GM23248 (cell line): ENCODE data around the gene HDAC4. TPM values are rescaled to one million over a fixed set of nuclear protein-coding genes. Genes with fewer than 3 reads are reported as not detected.

ENCODE experiments used
- DNase-seq: peaks from one replicate; pipeline ENCODE4 v3.0.0-alpha.2; 2015
- H2AFZ ChIP-seq: fragments of 200-600 bp; sonication (generic); 2 replicates; pipeline ENCODE4 v1.6.1; 2016; ENCODE audit warnings: antibody characterized with exemption
- H3F3A ChIP-seq: fragments of 200-600 bp; sonication (generic); 2 replicates; pipeline ENCODE4 v1.6.1; 2016; ENCODE audit warnings: mild to moderate bottlenecking, antibody characterized with exemption, mixed run types; ENCODE audit not compliant: insufficient read depth
- H3K27ac ChIP-seq: fragments of 200-600 bp; sonication (generic); 2 replicates; pipeline ENCODE4 v1.5.1; 2016; ENCODE audit warnings: mild to moderate bottlenecking
- H3K27me3 ChIP-seq: fragments of 200-600 bp; sonication (generic); replicated peaks from 2 replicates; pipeline ENCODE4 v1.6.1; 2016; ENCODE audit warnings: mild to moderate bottlenecking; ENCODE audit not compliant: insufficient read depth
- H3K36me3 ChIP-seq: fragments of 200-600 bp; sonication (generic); 2 replicates; pipeline ENCODE4 v1.6.1; 2016; ENCODE audit warnings: low read depth, mild to moderate bottlenecking
- H3K4me1 ChIP-seq: fragments of 200-600 bp; sonication (generic); 2 replicates; pipeline ENCODE4 v1.6.1; 2016; ENCODE audit warnings: mild to moderate bottlenecking; ENCODE audit not compliant: insufficient read depth
- H3K4me2 ChIP-seq: fragments of 200-600 bp; sonication (generic); one replicate; pipeline ENCODE4 v1.6.1; 2016; ENCODE audit warnings: mild to moderate bottlenecking; ENCODE audit not compliant: unreplicated experiment
- H3K4me3 ChIP-seq: fragments of 200-600 bp; sonication (generic); 2 replicates; pipeline ENCODE4 v1.5.1; 2016; ENCODE audit warnings: mild to moderate bottlenecking
- H3K79me2 ChIP-seq: fragments of 200-600 bp; sonication (generic); 2 replicates; pipeline ENCODE4 v1.6.1; 2016; ENCODE audit warnings: mild to moderate bottlenecking; ENCODE audit not compliant: insufficient read depth
- H3K9ac ChIP-seq: fragments of 200-600 bp; sonication (generic); 2 replicates; pipeline ENCODE4 v1.6.1; 2016; ENCODE audit warnings: mild to moderate bottlenecking
- H3K9me2 ChIP-seq: fragments of 200-600 bp; sonication (generic); 2 replicates; pipeline ENCODE4 v1.6.1; 2016; ENCODE audit warnings: mixed run types, mild to moderate bottlenecking, moderate library complexity; ENCODE audit not compliant: insufficient read depth
- H3K9me3 ChIP-seq: fragments of 200-600 bp; sonication (generic); one replicate; pipeline ENCODE4 v1.6.1; 2017; ENCODE audit warnings: low read depth
- H4K20me1 ChIP-seq: fragments of 200-600 bp; sonication (generic); 2 replicates; pipeline ENCODE4 v1.6.0; 2016; ENCODE audit not compliant: insufficient read depth
- EZH2 ChIP-seq: fragments of 200-600 bp; sonication (generic); IDR thresholded peaks from 2 replicates; pipeline ENCODE4 v1.6.1; 2018; ENCODE audit warnings: antibody characterized with exemption, mild to moderate bottlenecking; ENCODE audit not compliant: insufficient read depth, poor library complexity, severe bottlenecking
- EZH2phosphoT487 ChIP-seq: fragments of 200-600 bp; sonication (generic); IDR thresholded peaks from 2 replicates; pipeline ENCODE4 v1.6.1; 2018; ENCODE audit warnings: antibody characterized with exemption, moderate library complexity, mild to moderate bottlenecking, low read depth; ENCODE audit not compliant: insufficient read depth
- WGBS, 2 experiments: methylation state at CpG; one replicate each; pipeline ENCODE4 v1.1.6; 2015 to 2017; ENCODE audit warnings: low lambda C conversion rate in 2 of 2, low coverage in 1 of 2; ENCODE audit errors: missing lambda C conversion rate in 2 of 2; 5-methylcytosine and 5-hydroxymethylcytosine counted together
- in situ Hi-C: fragments of 300-500 bp; cut with MboI; formaldehyde crosslinking; loops from 2 replicates; pipeline ENCODE4 v1.15.0; 2020
- polyA plus RNA-seq: library from polyadenylated mRNA; unstranded; fragments of >200 nt; fragmentation: Nextera tagmentation; extraction: Ambion mirVana; gene quantifications from 2 replicates; pipeline ENCODE4 v1.2.1, GENCODE V29; 2016
- total RNA-seq: library from RNA; depleted of rRNA; stranded (reverse); fragments of >200 nt; shearing (Covaris generic); gene quantifications from 2 replicates; pipeline ENCODE4 v1.2.3, GENCODE V29; 2014

HDAC4 gene
- total and polyA plus RNA-seq, 2 experiments from 2014 or later, result 2.1 to 6.3 TPM

GRCh38 chr2:239431536-239431935, 30.7 kb upstream of the HDAC4 start:
- Histone ChIP-seq H3K36me3 (no peaks in the 10 kb centered on the region), H3K9me3 (no peaks in the 10 kb centered on the region), H2AFZ (no peak overlapping the region), H3K4me2 (no peak overlapping the region), H3K79me2 (no peaks in the 10 kb centered on the region), H3K4me1 (no peaks in the 10 kb centered on the region), H3K9me2 (no peaks in the 10 kb centered on the region), H3K9ac (no peak overlapping the region), H4K20me1 (no peaks in the 10 kb centered on the region), H3K27ac (no peak overlapping the region), H3K4me3 (no peak overlapping the region), H3F3A (peaks cover 5% of the 10 kb centered on the region; the same call in 1 of the 2 replicates), H3K27me3 (no peaks in the 10 kb centered on the region)
- WGBS, 2 experiments, result 75 to 76% methylated on average over 5 of the region's 5 CpGs
- TF ChIP-seq EZH2phosphoT487 (no peak), EZH2 (no peak)
- DNase-seq, result peak; percentile 9
- in situ Hi-C loops, result no loop called here

DNA sequence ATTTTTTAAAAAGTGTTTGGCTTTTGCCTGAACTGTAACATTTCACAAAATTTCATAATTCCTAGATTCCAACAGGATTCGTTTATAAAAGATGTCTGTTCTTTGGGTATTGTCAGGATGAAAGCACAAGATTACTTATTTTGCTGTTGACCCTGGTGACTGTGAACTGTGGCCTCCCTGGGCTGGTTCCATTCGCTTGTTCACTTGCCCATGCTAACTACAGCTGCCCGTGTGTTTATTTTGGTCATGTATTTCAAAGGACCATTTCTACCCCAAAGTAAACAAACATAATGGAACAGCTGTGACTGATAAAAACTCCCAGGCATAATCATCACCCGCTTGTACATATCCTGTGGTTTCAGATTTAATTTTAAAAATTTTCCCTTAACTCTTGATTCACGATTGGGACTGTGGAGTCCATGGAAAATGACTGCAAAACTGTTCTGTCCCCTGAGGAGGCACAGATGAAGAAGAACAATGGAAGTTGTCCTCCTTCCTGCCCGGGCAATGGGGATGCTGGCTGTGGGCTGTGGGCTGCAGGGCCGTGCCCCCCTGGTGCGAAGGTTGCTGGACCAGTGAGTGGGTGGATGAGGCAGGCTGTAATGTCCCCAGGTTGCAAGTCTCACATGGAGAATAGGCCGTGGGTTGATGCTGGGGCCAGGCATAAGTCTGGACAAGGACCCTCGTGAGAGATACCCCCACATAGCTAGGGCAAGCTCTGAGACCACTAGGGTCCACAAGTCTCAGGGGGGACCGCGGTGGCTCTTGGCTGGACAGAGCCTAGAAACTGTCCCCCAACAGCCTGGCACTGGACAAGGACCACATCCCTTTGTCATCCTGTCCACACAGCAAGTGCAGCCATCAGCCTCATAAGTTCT, 28.9 kb upstream of the HDAC4 start:
- DNase-seq, result no peak
- Histone ChIP-seq H3K36me3 (no peaks in the 10 kb centered on the region), H4K20me1 (no peaks in the 10 kb centered on the region), H3F3A (peaks cover 5% of the 10 kb centered on the region; the same call in 1 of the 2 replicates), H2AFZ (no peak overlapping the region), H3K27me3 (no peaks in the 10 kb centered on the region), H3K9me3 (no peaks in the 10 kb centered on the region), H3K9ac (no peak overlapping the region), H3K4me1 (no peaks in the 10 kb centered on the region), H3K79me2 (no peaks in the 10 kb centered on the region), H3K27ac (no peak overlapping the region), H3K4me3 (no peak overlapping the region), H3K9me2 (no peaks in the 10 kb centered on the region), H3K4me2 (no peak overlapping the region)
- TF ChIP-seq EZH2 (no peak), EZH2phosphoT487 (no peak)
- 39 to 41% methylated on average over 12 of the region's 12 CpGs for WGBS, 2 experiments
- in situ Hi-C loops, result no loop called here

- H3K27ac ChIP-seq, result no peak overlapping the region
- no peaks in the 10 kb centered on the region for H3K27me3 ChIP-seq
- no peak overlapping the region for H3K4me2 ChIP-seq
- TF ChIP-seq EZH2, result no peak
- TF ChIP-seq EZH2phosphoT487, result no peak
- no peaks in the 10 kb centered on the region for H3K79me2 ChIP-seq
- WGBS, 2 experiments, result 67 to 69% methylated on average over 10 of the region's 10 CpGs
- H4K20me1 ChIP-seq, result no peaks in the 10 kb centered on the region
- H3K9me3 ChIP-seq, result no peaks in the 10 kb centered on the region
- no peaks in the 10 kb centered on the region for H3F3A ChIP-seq
- H3K4me3 ChIP-seq, result no peak overlapping the region
- no peak overlapping the region for H3K9ac ChIP-seq
- no peaks in the 10 kb centered on the region for H3K9me2 ChIP-seq
- H3K4me1 ChIP-seq, result no peaks in the 10 kb centered on the region
- in situ Hi-C loops, result no loop called here
- no peak overlapping the region for H2AFZ ChIP-seq
- no peaks in the 10 kb centered on the region for H3K36me3 ChIP-seq
- no peak for DNase-seq
Measured at GRCh38 chr2:239425631-239426030, 24.8 kb upstream of the HDAC4 start.

- Histone ChIP-seq H3K27me3 (no peaks in the 10 kb centered on the region), H3K79me2 (no peaks in the 10 kb centered on the region), H3K4me2 (no peak overlapping the region), H3F3A (no peaks in the 10 kb centered on the region), H3K36me3 (no peaks in the 10 kb centered on the region), H3K9ac (no peak overlapping the region), H3K9me2 (no peaks in the 10 kb centered on the region), H4K20me1 (no peaks in the 10 kb centered on the region), H3K9me3 (no peaks in the 10 kb centered on the region), H3K4me3 (no peak overlapping the region), H2AFZ (no peak overlapping the region), H3K27ac (no peak overlapping the region), H3K4me1 (no peaks in the 10 kb centered on the region)
- whole genome bisulfite sequencing, 2 experiments, result 68 to 76% methylated on average over 8 to 11 of the region's 11 CpGs
- DNase-seq, result no peak
- no peak for TF ChIP-seq EZH2
- TF ChIP-seq EZH2phosphoT487, result no peak
- in situ Hi-C loops, result no loop called here
Measured at GRCh38 chr2:239424337-239425045, 23.7 kb upstream of the HDAC4 start.
